Caki2 (cell line): Measurements from ENCODE around the gene ZYG11B. TPM values are rescaled to one million over a fixed set of nuclear protein-coding genes. Genes with fewer than 3 reads are reported as not detected.
"Not testable (repeated sequence)": the region's sequence is repeated elsewhere in the genome, so short reads cannot be mapped to it uniquely, and the experiment has no call there.

ENCODE experiments used
- DNase-seq: peaks from one replicate; pipeline ENCODE4 v3.0.0-alpha.2; 2015; ENCODE audit warnings: low read depth
- in situ Hi-C: cut with HindIII; loops from 2 replicates; pipeline ENCODE4 v1.10.0; 2016; ENCODE audit warnings: low sequenced_read_pairs, low pct_unique_long_range_greater_than_20kb, mixed read lengths
- total RNA-seq: library from RNA; depleted of rRNA; stranded (reverse); fragments of >200 nt; shearing (Covaris generic); gene quantifications from 2 replicates; pipeline ENCODE4 v1.2.3, GENCODE V29; 2014; ENCODE audit warnings: low replicate concordance

Gene ZYG11B
- total RNA-seq, 1 experiment from 2014 or later, result 14.7 TPM

DNA sequence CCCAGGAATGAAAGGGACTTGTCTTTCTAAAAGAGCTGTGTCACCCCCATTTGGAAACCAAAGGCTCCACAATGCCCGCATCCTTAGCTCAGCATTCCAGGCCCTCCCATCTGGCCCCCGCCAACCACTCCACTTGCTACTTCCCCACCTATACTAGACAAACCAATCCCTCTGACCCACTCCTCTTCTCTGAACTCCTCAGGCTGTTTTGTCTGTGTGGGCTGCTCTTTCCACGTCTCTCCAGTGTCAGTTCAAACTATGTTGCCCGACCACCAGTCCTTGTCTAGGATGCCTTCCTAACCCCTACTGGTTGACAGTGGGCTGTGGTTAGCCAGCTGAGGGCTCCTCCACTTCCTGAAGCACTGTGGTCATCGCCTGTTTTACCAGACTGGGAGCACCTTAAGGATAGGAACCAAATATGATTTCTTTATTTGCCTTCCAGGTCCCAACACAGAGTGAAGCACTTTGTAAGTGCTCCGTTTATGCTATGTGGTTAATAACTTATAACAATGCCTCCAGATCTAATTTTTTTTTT is 20.1 kb upstream of the ZYG11B start:
- DNase-seq, result no peak
- in situ Hi-C loops, result no loop called here

DNA sequence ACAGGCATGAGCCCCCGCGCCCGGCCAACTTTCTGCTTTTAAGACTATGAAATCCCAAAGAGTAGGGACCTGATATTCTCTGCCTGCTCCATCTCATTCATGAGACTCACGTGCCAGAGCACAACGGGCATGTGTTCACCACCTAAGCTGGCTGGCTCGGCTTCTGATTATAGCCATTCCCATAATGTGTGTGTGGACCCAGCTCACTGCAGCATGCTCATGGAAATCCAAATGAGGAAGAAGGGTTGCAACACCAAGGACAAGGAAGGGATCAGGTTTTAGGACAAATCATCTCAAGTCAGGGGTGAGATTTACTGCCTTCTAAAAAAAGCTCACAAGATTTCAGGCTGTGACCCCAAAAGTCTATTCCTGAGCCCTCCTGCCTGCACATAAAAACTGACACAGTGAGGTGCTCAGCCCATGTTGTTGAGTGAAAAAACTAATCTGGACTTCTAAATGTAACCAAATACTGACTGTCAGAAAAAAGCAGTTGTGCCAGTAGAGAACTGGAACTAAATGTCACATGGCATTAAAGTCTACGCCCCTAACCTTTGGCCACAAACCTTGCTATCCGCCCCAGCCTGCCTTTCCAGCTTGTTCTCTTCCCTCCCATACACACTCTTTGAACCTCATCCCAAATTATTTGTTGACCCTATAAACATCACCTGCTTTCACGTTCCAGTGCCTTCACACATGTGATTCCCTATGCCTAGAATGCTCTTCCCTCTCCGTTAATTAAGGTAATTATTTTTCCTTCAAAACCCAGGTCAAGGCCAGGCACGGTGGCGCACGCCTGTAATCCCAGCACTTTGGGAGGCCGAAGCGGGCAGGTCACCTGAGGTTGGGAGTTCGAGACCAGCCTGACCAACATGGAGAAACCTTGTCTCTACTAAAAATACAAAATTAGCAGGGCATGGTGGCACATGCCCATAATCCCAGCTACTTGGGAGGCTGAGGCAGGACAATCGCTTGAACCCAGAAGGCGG is 19.0 kb upstream of the ZYG11B start:
- in situ Hi-C loops, result no loop called here
- DNase-seq, result no peak

DNA sequence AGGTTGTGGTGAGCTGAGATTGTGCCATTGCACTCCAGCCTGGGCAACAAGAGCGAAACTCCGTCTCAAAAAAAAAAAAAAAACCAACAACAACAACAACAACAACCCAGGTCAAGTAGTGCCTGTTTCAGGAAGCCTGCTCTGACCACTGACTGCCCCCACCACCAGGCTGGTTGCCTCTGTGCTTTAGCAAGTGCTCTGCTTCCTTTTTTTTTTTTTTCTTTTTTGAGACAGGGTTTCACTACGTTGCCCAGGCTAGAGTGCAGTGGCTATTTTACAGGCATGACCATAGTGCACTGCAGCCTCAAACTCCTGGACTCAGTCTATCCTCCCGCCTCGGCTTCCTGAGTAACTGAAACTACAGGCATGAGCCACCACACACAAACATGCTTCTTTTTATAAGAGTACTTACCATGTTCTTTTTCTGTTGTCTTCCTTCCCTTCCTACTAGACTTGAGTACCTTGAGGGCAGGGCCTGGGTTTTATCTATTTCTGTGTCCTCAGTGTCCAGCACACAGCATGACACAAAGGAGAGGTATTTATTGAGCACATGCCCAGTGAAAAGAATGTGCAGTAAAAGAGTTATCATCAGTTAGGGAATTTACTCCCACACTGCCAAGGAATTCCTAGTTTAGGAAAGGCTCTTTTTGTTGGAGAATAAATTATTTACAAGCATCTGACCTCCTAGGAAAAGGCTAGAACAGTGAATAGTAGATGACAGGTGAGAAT is 18.2 kb upstream of the ZYG11B start:
- DNase-seq, result peak; percentile 23

DNA sequence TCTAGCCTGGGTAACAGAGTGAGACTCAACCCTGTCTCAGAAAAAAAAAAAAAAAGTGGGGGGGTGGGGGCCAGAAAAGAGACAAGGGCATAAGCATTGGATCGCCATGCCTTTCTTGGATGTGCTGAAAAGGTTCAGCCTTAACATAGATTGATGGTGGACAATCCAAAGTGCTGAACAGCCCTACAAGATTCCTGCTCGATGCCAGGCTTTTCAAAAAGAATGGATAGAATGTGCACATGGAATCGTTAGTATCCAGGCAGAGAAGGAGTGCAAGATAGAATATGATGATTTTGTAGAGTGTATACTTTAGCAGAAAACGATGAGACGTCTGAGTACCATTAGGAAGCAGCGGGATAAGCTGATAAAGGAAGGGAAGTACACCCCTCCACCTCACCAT is 17.2 kb upstream of the ZYG11B start:
- in situ Hi-C loops, result no loop called here
- DNase-seq, result no peak

More for the DNA sequence above, 18.2 kb upstream of the ZYG11B start:
- in situ Hi-C loops, result no loop called here

DNA sequence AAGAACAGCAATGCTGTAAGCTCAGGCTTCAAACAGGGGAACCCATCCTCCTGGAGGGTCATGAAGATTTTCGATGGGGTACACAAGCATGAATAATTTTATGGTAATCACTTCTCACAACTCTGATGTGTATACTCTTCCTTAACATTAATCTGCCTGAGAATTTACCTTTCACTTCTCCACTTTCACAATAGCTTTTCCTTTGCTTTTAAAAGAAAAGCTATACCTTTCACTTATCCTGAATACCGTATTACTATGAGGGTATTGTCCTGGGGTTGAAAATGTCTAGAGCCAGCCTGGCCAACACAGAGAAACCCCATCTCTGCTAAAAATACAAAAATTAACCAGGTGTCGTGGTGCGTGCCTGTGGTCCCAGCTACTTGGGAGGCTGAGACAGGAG is 12.7 kb upstream of the ZYG11B start:
- DNase-seq, result no peak
- in situ Hi-C loops, result no loop called here

DNA sequence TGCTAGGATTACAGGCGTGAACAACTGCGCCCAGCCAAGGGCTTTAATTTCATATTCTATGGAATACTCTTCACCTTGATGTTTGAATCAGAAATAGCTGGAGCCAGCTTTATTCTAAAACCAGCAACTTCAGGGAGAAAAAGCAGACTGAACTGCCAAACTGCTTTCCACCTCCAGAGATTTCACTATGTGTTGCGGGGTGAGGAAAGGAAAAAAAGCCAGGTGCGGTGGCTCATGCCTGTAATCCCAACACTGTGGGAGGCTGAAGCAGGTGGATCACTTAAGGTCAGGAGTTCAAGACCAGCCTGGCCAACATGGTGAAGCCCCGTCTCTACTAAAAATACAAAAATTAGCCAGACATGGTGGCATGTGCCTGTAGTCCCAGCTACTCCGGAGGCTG is 11.0 kb upstream of the ZYG11B start:
- in situ Hi-C loops, result not testable (repeated sequence)

DNA sequence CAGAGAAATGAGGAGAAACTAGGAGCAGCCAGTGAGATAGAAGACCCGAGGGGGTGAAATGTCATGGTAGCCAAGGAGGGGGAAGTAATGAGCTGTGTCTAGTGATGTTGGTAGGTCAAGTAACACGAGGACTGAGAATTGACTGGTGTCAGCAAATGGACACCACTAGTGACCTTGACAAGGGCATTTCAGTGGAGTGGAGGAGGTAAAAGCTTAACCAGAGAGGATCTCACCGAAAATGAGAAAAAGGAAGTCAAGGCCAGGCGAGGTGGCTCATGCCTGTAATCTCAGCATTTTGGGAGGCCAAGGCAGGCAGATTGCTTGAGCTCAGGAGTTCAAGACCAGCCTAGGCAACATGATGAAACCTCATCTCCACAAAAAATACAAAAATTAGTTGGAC is 3.0 kb upstream of the ZYG11B start:
- no peak for DNase-seq
- in situ Hi-C loops, result no loop called here

More for the DNA sequence above, 11.0 kb upstream of the ZYG11B start:
- not testable (repeated sequence) for DNase-seq

DNA sequence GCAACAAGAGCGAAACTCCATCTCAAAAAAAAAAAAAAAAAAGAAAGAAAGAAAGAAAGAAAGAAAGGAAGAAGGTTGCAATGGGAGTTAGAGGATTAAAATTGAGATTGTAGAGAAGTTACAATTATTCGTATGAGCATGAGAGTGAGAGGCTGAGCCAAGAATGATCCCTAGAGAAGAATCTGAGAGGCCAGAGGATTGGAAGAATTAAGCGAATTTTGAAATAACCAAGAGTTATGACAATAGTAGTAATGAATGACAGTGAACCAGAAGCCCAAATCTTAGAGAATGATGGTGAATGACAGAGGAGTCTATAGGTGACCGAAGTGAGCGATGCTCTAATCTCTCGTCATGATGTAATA is 369 bp upstream of the ZYG11B start:
- no peak for DNase-seq
- in situ Hi-C loops, result no loop called here

DNA sequence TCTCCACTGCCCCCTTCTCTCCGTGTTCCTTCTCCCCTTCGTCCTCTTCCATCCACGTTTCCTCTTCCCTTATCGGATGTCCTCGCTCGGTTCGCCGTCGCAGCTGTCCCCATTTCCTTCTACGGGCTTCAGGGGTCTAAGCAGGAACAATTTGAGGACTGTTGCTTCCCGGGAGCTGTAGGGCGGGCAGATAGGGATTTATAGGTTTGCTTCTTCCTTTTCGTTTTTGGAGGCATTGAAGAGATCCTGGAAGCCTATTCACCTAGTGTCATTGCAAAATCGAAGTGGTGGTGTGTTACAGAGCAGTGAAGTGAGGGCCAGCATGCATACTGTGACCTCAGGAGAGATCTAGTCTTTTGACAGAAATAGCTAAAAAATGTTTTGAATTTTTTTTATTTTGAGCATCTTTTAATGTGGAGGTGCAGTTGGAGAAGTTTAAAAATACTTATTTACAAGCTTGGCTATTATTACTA is 897 bp downstream of the ZYG11B start:
- DNase-seq, result no peak
- in situ Hi-C loops, result no loop called here

DNA sequence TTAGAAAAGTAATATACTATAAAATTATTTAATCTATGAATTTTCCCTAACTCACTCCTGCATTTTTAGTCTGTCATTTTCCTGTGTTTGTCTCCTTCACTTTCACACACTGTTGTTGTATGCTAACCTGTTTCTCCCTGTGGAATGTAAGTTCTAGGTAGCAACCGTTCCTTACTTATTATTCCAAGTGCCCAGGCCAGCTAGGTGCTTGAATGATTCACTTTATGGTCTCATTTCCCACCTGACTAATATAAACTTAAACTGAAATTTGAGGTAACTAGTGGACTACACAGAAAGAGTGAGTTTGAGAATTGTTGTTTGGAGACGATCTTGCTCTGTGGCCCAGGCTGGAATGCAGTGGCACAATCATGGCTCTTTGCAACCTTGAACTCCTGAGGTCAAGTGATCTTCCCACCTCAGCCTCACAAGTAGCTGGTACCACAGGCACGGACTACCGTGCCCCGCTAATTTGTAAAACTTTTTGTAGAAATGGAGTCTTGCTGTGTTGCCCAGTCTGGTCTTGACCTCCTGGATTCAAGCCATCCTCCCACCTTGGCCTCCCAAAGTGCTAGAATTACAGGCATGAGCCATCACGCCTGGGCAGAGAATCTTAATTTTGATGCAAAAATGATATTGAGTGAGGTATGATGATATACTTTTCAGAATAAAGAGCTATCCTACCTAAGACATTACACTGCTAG is 1.9 kb downstream of the ZYG11B start:
- DNase-seq, result no peak
- in situ Hi-C loops, result no loop called here

DNA sequence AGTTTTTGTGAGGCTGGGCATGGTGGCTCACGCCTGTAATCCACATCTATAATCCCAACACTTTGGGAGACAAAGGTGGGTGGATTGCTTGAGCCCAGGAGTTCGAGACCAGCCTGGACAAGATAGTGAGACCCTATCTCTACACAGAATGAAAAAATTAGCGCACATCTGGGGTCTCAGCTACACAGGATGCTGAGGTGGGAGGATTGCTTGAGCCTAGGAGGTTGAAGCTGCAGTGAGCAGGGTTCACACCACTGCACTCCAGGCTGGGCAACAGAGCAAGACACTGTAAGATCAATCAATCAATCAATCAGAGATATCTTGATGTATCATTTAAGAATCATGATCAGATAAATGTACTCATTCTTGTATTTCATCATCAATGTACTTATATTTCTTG is 7.1 kb downstream of the ZYG11B start:
- no peak for DNase-seq
- in situ Hi-C loops, result no loop called here

DNA sequence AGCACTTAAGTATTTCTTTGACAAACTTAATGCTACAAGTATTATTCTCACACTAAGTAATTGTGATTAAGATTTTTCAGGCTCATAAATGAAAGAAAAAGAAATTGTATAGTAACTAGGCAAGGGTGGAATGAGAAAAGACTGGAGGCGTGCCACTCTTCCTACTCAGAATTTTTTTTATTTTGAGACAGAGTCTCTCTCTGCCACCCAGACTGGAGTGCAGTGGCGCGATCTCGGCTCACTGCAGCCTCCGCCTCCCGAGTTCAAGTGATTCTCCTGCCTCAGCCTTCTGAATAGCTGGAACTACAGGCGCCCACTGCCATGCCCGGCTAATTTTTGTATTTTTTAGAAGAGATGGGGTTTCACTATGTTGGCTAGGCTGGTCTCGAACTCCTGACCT is 9.1 kb downstream of the ZYG11B start:
- DNase-seq, in situ Hi-C loops: not testable (repeated sequence)

DNA sequence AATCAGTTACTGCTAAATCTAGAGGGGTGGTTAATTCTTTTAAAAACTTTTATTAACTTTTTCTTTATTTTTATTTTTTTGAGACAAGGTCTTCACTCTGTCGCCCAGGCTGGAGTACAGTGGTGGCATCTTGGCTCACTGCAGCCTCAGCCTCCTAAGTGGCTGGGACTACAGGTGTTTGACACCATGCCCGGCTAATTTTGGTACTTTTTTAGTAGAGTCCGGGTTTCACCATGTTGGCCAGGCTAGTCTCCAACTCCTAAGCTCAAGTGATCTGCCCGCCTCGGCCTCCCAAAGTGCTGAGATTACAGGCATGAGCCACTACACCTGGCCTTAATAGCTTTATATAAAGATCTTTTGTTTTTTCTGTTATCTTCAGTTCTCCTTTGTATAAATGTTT is 11.9 kb downstream of the ZYG11B start:
- in situ Hi-C loops, result no loop called here
- DNase-seq, result no peak

DNA sequence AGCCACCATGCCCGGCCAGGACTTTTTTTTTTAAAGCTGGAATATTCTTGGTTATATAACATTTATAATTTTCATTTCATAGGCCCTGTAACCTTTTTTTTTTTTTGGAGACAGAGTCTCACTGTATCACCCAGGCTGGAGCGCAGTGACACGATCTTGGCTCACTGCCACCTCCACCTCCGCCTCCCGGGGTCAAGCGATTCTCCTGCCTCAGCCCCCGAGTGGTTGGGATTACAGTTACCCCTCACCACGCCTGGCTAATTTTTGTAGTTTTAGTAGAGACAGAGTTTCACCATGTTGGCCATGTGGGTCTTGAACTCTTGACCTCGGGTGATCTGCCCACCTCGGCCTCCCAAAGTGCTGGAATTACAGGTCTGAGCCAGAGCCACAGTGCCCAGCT is 12.6 kb downstream of the ZYG11B start:
- DNase-seq, result no peak
- in situ Hi-C loops, result no loop called here

DNA sequence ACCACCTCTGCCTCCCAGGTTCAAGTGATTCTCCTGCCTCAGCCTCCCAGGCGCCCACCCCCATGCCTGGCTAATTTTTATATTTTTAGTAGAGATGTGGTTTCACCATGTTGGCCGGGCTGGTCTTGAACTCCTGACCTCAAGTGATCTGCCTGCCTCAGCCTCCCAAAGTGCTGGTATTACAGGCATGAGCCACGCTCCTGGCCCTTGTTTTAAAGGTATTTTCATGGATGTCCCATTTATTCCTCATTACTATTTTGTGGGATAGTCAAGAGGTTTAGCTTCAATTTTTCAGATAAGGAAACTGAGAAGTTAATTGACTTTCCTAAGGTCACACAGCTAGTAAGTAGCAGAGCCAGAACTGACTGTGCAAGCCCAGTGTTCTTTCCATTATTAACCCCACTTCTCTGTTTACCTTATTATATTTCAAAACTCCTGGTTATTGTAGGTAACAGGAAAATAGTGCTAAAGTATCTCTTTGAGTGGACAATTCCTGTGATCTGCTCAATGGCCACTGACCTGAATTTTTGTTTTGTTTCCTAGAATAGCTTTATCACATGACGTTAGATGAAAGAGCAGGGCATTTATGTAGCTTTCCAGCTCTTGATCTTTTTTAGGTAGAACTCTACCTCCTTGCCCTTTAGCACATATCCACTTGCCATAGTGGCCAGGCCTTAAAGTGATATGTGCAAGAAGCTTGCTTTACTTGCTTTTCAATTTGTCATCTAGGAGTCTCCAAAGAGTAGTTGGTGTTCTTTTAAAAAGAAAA is 13.6 kb downstream of the ZYG11B start:
- DNase-seq, result no peak
- in situ Hi-C loops, result no loop called here

DNA sequence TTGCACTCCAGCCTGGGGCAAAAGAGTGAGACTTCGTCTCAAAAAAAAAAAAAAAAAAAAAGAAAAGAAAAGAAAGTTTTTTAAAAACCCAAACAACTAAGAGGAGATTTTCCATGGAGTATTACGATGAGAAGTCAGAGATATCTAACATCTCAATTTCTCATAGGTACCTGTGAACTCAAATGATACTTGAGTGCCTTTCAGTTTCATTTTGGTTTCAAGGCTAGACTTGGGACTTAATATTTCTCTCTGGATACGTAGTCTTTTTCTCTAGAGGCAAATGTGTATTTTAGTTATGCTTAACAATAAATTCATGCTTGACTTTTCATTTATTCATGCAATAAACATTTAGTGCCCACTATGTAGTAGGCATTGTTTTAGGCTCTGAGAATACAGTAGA is 15.0 kb downstream of the ZYG11B start:
- no peak for DNase-seq
- in situ Hi-C loops, result no loop called here

DNA sequence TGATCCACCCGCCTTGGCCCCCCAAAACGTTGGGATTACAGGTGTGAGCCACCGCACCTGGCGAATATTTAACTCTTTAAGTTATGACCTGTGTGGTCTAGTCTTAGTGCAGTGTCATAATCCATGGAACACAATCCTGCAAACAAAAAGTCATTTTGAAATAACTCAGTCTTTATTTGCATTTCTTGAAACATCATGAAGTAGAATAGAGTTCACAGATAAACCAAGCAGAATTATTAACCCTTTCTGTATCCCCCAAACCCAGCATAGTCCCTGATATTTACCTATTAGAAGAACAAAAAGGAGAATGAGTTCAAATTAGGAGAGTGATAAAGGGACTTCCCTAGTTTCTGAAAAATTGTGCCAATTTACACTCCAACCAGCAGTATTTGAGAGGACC is 19.9 kb downstream of the ZYG11B start:
- DNase-seq, result no peak
- in situ Hi-C loops, result no loop called here

DNA sequence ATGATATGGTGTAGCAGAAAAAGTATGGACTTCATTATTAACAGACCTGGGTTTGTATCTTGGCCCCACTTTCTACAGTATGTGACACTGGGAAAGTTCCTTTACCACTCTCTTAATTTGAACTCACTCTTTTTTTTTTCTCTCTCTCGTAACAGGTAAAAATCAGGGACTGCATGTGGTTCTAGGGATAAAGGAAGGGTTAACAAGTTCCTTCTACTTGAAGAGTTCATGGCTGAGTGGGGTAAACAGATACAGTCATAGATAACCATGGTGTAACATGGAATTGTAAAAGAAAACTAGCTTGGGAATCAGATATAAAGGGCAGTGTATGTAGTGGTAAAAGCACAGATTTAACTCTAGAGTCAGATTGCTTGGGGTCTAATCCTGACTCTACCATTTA is 21.2 kb downstream of the ZYG11B start:
- in situ Hi-C loops, result no loop called here
- DNase-seq, result no peak
